ENCODE results near the gene ACR. TPM values are rescaled to one million over a fixed set of nuclear protein-coding genes. Genes with fewer than 3 reads are reported as not detected.

The ACR gene
- total RNA-seq, 1 donor from 2014 or later, result 0.40 TPM

DNA sequence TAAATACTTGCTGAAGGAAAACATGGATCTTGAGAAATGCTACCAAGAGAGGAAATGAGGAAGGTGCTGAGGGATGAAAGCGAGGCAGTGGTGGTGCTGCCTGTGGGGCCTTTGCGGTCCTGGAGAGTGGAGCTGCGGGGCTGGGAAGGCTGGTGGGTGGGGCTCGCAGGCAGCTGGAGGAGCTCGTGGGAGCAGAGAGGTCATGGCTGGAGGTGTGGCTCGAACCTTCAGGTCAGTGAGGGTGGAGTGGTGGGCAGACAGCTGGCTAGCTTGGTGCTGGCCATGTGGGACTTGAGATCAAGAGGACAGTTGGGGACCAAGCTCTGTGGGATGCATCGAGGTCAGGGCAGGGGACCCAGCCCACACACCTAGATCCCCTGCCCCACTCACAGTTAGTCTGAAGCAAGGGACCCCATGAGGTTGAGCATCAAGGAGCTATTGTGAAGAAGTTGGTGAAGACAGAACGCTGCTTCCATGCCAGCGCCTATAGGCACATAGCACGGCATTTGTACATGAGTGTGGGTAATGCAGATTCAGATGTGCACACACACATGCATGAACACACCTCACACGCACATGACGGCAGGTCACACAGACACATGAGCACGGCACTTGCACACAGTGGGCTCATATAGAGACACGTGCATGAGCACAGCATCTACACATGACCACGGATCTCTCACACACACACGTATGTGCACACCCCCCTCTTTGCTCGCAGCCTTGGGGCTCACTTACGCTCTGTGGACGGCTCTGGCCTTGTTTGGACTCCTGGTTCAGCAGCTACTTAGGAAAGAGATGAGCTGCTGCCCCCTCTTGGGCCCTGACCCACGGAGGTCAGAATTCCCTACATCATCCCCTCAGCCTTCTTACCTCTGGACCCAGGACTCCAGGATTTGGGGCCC lies 34.9 kb upstream of the ACR start:
- no peak for ATAC-seq

DNA sequence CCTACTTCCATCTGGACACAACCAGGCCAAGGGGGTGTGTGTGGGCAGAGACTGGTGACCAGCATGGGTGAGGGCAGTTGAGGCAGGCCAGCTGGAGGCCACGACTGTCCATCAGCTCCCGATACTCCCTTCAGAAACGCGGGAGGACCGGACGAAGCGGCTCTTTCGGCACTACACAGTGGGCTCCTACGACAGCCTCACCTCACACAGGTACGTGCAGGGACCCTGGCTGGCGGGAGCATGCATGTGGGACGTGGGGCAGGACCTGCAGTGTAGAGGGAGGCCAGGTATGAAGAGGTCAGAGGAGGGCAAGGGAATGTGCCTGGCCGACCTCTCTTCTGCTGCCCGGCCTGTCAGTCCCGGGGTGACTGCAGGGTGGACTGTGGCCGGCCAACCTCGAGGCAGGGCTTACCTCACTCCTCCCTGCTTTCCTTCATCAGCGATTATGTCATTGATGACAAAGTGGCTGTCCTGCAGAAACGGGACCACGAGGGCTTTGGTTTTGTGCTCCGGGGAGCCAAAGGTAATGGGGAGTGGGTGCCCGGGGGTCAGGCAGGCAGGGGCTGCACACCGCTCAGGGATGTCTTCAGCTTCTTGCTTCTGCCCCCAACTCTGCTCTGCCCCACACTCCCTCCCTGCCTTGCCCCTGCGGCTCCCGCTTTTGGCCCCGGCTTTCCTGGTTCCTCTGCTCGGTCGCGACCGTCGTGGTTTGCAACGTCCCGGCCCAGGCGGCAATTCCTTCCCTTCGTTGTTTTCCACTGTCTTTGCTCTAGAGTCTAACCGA lies 34.1 kb upstream of the ACR start:
- ATAC-seq, result no peak

GRCh38 chr22:50704510-50705218 lies 33.3 kb upstream of the ACR start:
- no peak for ATAC-seq

DNA sequence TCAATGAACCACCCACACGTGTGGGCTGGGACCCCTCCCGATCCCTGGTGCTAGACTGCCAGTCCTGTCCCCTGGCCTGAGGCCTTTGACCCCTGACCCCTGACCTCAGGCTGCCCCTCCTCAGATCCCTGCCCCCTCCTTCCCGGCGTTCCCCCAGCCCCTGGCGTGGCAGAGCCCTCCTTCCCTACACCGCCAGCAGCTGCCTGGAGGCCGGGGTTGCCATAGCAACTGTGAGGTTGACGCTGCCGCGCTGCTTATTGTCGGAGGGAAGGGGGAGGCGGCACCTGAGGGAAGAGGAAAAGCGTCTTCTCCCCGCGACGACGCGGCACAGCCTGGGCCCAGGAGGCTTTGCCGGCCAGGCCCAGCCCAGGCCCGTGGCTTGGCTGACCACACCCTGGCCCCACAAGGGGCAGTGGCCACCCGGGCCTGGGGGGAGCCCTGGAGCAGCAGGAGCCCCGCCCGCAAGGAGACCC lies 32.7 kb upstream of the ACR start:
- no peak for ATAC-seq

GRCh38 chr22:50705851-50706351 lies 32.1 kb upstream of the ACR start:
- no peak for ATAC-seq

GRCh38 chr22:50706481-50707125 lies 31.4 kb upstream of the ACR start:
- no peak for ATAC-seq

DNA sequence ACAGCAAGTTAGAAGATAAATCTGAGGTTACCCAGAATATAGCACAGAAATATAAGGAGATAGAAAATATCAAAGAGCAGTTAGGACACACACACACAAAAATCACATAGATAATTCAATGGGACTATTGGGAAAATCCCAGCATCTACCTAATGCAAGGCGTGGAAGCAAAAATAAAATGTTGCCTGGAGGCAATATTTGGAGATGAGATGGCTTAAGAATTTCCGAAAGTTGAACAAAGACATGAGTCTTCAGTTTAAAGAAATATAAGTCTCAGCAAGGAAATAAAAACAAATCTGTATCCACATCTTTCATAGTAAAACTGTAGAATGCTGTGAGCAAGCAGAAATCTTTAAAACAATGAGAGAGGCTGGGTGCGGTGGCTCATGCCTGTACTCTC lies 29.5 kb upstream of the ACR start:
- ATAC-seq, result no peak

DNA sequence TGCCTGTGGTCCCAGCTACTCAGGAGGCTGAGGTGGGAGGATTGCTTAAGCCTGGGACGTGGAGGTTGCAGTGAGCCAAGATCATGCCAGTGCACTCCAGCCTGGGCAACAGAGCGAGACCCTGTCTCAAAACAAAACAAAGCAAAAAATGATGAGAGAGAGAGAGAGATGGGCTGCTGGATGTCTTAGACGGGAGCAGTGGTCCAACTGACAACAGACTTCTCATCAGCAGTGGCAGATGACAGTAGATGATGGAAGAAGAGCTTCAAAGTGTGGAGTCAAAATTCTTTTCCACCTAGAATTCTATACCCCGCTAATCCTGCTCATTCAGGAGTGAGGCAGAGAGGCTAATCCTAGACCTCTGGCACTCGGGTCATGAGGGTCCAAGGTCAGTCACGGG lies 29.0 kb upstream of the ACR start:
- no peak for ATAC-seq

DNA sequence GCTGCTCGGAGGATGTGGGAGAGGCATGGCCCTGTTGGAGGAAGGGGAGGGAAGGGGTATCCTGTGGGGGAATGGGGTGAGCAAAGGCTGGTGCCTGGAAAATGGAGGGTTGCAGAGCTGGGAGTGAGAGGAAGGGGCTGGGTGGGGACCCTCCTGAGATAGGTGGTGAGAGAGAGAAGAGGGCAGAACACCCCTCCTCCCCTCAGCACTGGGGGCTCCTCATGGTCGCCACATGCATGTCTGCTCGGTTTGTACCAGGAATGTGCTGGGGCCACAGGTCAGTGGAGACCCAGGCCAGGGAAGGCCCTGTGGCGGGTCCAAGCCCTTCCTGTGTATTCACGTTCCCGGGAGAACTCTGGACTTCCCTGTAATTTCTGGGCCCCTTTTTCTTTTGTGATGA lies 27.8 kb upstream of the ACR start:
- ATAC-seq, result no peak

DNA sequence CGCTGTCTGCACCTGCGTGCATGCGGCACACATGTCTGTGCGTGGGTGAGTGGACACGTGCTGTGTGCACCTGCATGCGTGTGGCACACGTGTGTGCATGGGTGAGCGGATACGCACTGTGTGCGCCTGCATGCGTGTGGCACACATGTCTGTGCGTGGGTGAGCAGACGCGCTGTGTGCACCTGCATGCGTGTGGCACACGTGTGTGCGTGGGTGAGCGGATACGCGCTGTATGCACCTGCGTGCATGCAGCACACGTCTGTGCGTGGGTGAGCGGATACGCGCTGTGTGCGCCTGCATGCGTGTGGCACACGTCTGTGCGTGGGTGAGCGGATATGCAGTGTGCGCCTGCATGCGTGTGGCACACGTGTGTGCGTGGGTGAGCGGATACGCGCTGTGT lies 27.1 kb upstream of the ACR start:
- ATAC-seq, result no peak

DNA sequence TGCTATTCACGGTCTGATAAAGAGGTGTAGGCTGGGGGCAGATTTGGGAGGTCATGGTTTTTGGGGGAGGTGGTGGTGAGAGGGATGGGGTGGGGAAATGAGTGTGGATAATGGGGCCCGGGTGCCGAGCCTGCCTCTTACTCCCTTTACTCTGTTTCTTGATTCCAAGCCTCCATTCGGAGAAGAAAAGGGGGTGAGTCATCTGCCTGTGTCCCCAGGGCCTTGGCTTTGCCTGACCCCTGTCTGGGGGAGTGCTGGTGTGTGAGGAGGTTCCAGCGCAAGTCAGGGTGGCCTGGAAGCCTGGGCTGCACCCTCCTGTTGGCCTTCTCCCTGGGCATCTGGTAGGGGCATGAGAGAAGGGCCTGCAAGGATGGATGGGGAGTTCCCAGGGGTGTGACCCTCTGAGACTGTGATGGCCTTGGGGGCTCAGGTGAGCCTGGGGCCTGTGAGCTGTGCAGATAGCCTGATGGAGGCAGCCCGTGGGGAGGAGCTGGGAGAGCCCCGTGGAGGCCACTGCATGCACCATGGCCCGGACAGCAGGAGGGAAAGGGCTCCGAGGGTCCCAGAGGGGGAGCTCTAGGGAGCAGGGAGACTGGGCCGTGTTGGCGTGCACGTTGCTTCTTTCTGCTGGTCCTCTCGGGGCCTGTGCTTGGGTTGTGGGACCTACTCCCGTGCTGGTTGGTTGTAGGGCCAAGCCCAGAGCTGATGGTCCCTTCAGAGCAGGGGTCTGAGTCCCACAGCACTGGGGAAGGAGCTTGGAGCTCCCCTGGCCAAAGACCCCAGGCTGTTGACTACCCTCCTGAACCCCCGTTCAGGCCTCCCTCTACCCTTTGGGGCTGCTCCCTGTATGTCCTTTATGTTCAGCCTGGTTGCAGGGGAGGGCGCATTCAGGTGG lies 26.3 kb upstream of the ACR start:
- peak; percentile 13 for ATAC-seq

- no peak for ATAC-seq
Measured at GRCh38 chr22:50712341-50713007, 25.5 kb upstream of the ACR start.

DNA sequence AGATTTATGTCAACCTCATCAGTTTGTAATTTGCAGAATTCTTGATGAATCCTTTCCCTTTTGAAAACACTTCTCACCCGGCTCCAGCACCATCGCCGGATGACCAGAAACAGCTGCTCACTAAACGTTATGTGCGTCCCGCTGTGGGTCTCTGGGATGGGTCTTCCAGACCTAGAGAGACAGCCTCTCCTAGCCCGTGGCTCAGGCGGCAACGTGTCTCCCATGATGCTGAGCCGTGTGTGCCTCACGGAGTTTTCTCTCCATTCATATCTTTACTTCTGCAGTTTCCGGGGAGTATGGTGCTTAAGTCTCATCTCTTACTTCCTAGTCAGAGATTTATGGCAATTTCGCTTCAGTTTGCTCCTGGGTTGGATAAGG lies 25.0 kb upstream of the ACR start:
- no peak for ATAC-seq

DNA sequence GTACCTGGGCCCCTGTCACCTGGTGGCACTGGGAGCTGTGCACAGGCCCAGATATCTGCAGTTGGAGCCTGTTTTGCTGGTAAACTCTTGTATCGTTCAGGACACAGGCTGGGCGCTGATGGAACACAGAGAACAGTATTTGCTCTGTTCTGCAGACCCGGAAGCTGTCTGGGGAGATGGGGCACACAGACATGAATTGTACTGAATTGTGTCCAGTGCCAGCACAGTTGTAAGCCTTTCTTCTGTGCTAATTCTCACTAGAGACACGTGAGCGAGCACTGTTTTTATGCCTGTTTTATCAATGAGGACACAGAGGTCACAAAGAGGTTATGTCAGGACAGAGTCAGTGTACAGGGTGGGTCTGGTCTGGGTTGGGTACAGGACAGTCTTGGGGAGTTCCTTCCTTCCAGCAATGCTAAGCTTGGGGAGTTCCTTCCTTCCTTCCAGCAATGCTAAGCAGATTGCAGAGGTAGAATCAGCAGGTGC lies 24.4 kb upstream of the ACR start:
- no peak for ATAC-seq

- ATAC-seq, result no peak
Measured at GRCh38 chr22:50714150-50714549, 23.9 kb upstream of the ACR start.

DNA sequence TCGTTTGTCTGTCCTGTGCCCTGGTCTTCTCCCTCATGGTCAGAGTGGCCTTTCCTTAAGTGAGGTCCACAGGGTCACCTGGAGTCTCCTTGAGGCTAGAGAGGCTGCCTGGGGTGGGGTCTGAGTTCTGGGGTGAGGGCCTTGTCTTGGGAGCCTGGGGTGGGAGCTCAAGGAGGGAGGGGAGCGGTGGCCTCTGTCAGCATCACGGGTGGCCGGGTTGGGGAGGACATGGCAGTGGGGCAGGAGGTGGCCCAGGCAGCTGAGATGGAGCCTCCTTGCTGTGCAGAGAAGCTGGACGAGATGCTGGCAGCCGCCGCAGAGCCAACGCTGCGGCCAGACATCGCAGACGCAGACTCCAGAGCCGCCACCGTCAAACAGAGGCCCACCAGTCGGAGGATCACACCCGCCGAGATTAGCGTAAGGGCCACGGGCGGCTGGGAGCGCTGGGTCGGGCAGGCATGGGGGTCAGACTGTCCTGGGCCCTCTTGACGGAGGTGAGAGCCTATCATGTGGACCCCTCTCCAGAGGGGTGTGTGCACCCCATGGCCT lies 23.3 kb upstream of the ACR start:
- no peak for ATAC-seq

DNA sequence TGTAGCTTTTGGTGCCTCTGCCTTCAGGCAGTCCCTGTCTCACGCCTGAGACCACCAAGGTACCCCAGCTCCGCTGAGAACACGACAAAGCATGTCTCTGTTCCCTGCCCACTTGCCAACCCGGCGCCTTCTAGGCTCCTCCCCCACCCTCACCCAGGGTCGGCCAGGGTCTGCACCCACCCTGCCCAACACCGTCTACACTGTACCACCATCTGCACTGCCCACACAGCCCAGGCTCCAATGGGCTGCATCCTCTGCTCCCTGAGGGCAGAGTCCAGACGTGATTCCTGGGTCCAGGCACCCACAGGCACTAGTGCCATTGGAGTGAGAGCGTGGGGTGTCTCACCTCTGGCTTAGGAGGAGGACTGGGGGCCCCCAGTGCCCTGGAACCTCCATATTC lies 22.8 kb upstream of the ACR start:
- no peak for ATAC-seq

DNA sequence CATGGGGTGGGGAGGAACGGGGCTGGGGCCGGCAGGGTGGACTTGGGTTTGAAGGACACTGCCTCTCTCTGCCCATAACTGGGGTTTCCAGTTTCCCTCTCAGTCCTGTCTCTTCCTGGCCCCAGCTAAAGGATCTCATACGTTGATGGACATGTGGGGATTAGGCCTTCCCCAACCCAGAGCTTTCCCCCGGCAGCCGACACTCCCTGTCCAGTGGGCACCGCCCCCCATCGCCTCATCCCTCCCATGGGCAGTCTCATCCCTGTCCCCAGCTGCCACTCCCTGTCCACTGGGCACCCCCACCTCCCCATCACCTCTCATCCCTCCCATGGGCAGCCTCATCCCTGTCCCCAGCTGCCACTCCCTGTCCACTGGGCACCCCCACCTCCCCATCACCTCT lies 22.2 kb upstream of the ACR start:
- no peak for ATAC-seq

GRCh38 chr22:50716290-50717024 lies 21.5 kb upstream of the ACR start:
- ATAC-seq, result no peak

Measured in esophagus mucosa (tissue), 1 donor.